ENCODE results near the gene TCF4. TPM values are rescaled to one million over a fixed set of nuclear protein-coding genes. Genes with fewer than 3 reads are reported as not detected.

TCF4 gene
- total and polyA plus RNA-seq, 4 donors = 4.3 to 15.3 (median 11.5) TPM

- DNase-seq (ENCODE audit: low spot score) = no peak
- no peak overlapping the region for H3K9ac ChIP-seq (ENCODE audit: low read depth in 1 of 2, low read length in 2 of 2)
Observed at GRCh38 chr18:55577812-55578539, 10.0 kb downstream of the TCF4 start.

More at GRCh38 chr18:55577812-55578539, 10.0 kb downstream of the TCF4 start:
- TF ChIP-seq YY1 (IDR thresholded peaks at IDR 0.05) (no peak), FOXA2 (IDR thresholded peaks at IDR 0.05) (no peak), HNF4G (IDR thresholded peaks at IDR 0.05) (no peak), RAD21 (IDR thresholded peaks at IDR 0.05) (peak; percentile 58 to 62), SP1 (IDR thresholded peaks at IDR 0.05) (no peak), HNF4A (conservative IDR thresholded peaks at IDR 0.05) (no peak), EGR1 (IDR thresholded peaks at IDR 0.05; ENCODE audit: low read depth in 2 of 2) (no peak), ZBTB33 (IDR thresholded peaks at IDR 0.05) (no peak), CTCF (IDR thresholded peaks at IDR 0.05; ENCODE audit: low read depth, low read length, missing input control) (peak; percentile 31), FOXA1 (IDR thresholded peaks at IDR 0.05) (no peak), RXRA (IDR thresholded peaks at IDR 0.05) (peak; percentile 67 to 70), REST (IDR thresholded peaks at IDR 0.05) (no peak), JUND (IDR thresholded peaks at IDR 0.05) (no peak), TAF1 (conservative IDR thresholded peaks at IDR 0.05) (no peak), MAX (IDR thresholded peaks at IDR 0.05) (no peak), ATF3 (IDR thresholded peaks at IDR 0.05) (no peak), GABPA (IDR thresholded peaks at IDR 0.05 in 1 of 2, conservative IDR thresholded peaks at IDR 0.05 in 1 of 2) (no peak), NR2F2 (IDR thresholded peaks at IDR 0.05) (no peak)
- Histone ChIP-seq H3K9me3 (ENCODE audit: control insufficient read depth in 4 of 4, low read length in 3 of 4) (no peaks in the 10 kb centered on the region), H3K4me3 (ENCODE audit: low read depth in 1 of 3, low read length in 3 of 3) (no peak overlapping the region), H3K36me3 (ENCODE audit: control insufficient read depth in 4 of 4, insufficient read depth in 3 of 4, low read depth in 1 of 4, low read length in 3 of 4) (no peaks in the 10 kb centered on the region), H3K4me1 (ENCODE audit: control insufficient read depth in 4 of 4, insufficient read depth in 4 of 4, low read length in 3 of 4) (peaks cover 0 to 3% (median 0%) of the 10 kb centered on the region in 4 donors), H3K27me3 (ENCODE audit: control insufficient read depth in 4 of 4, insufficient read depth in 4 of 4, low read length in 3 of 4) (no peaks in the 10 kb centered on the region), H3K27ac (ENCODE audit: low read depth in 1 of 2, low read length in 2 of 2) (no peak overlapping the region)
- 46% methylated on average over 6 of the region's 6 CpGs for WGBS
